ENCODE measurements around the gene PYGO2.
A peak's percentile ranks its signal among the peaks of the same experiment; 100 is the strongest.

The PYGO2 gene

GRCh38 chr1:155002464-155003226, 41.1 kb upstream of the PYGO2 start, which contains the start of gene ZBTB7B:
TSS of gene ZBTB7B (plus strand) at chr1:155002802. CDS start at chr1:155014661, 11,859 bp downstream.
- DNase-seq (ENCODE audit: low read depth) = no peak
- TF ChIP-seq CTCF (conservative IDR thresholded peaks at IDR 0.05; ENCODE audit: low read length) = 0 out of 2 replicates have a peak, but pooled peaks have one; percentile 5
- H3K4me3 ChIP-seq (ENCODE audit: low read length) = peak within 1 kb of the TSS; percentile 96

- peak overlapping the region; percentile 96 for H3K4me3 ChIP-seq (ENCODE audit: low read length)
- DNase-seq (ENCODE audit: low read depth) = peak; percentile 98
- peak; percentile 50 for TF ChIP-seq CTCF (conservative IDR thresholded peaks at IDR 0.05; ENCODE audit: low read length)
These were observed 40.3 kb upstream of the PYGO2 start for GRCh38 chr1:155001675-155002463.

- DNase-seq (ENCODE audit: low read depth) = no peak
- no peak for TF ChIP-seq CTCF (conservative IDR thresholded peaks at IDR 0.05; ENCODE audit: low read length)
- peak overlapping the region; percentile 86 for H3K4me3 ChIP-seq (ENCODE audit: low read length)
These were observed 39.8 kb upstream of the PYGO2 start for GRCh38 chr1:155001425-155001674.

- peak overlapping the region; percentile 86 for H3K4me3 ChIP-seq (ENCODE audit: low read length)
- TF ChIP-seq CTCF (conservative IDR thresholded peaks at IDR 0.05; ENCODE audit: low read length) = no peak
- peak; percentile 82 for DNase-seq (ENCODE audit: low read depth)
These were observed 39.3 kb upstream of the PYGO2 start for GRCh38 chr1:155000726-155001424.

DNA sequence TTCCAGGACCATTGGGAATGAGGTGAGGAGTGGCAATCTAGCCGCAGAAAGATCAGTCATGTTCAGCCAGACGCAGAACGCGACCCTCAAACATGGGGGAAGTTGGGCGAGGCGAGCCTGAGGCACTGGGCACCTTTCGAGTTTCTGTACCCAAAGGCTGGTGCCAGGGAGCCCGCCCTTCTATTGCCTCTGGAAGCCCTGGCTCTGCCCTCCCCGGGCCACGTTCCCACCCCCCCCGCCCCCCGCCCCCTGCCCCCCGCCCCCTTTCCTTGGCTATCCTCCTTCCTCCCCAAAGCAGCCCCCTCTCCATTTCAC, 38.8 kb upstream of the PYGO2 start:
- no peak for DNase-seq (ENCODE audit: low read depth)
- peak overlapping the region; percentile 86 for H3K4me3 ChIP-seq (ENCODE audit: low read length)
- no peak for TF ChIP-seq CTCF (conservative IDR thresholded peaks at IDR 0.05; ENCODE audit: low read length)

GRCh38 chr1:154999571-155000410, 38.2 kb upstream of the PYGO2 start:
- H3K4me3 ChIP-seq (ENCODE audit: low read length) = peak overlapping the region; percentile 86
- TF ChIP-seq CTCF (conservative IDR thresholded peaks at IDR 0.05; ENCODE audit: low read length) = no peak
- DNase-seq (ENCODE audit: low read depth) = no peak

All from AG10803 (cell line).